Cardiac fibroblast (primary cell): ENCODE measurements around the gene FRK.

Source experiments
- DNase-seq, 2 donors: peaks; one replicate each; pipeline versions ENCODE4 v3.0.0 to v3.0.0-alpha.2; 2010; ENCODE audit warnings: low read depth in 2 of 2
- H3K4me3 ChIP-seq, 2 donors: replicated peaks in 1 of 2; 1 replicate in 1 of 2; 2 replicates in 1 of 2; pipeline ENCODE4 v1.5.1; 2011; ENCODE audit warnings: low read depth in 2 of 2, low read length in 2 of 2, mild to moderate bottlenecking in 2 of 2, moderate library complexity in 1 of 2
- CTCF ChIP-seq: IDR thresholded peaks from one replicate; pipeline ENCODE4 v1.5.1; 2011; ENCODE audit warnings: low read depth, mild to moderate bottlenecking, low read length, inconsistent platforms

FRK gene

GRCh38 chr6:116078522-116078921, 17.8 kb upstream of the FRK start:
- H3K4me3 ChIP-seq = no peak overlapping the region
- TF ChIP-seq CTCF = no peak
- no peak for DNase-seq

- H3K4me3 ChIP-seq = no peak overlapping the region
- DNase-seq = no peak
- no peak for TF ChIP-seq CTCF
Observed at GRCh38 chr6:116074732-116075390, 14.2 kb upstream of the FRK start.

- no peak for TF ChIP-seq CTCF
- no peak overlapping the region for H3K4me3 ChIP-seq
- peak in 1 of 2 donors; percentile 65 for DNase-seq
Observed at GRCh38 chr6:116073765-116074440, 13.2 kb upstream of the FRK start.

GRCh38 chr6:116072368-116072767, 11.7 kb upstream of the FRK start:
- peak in 1 of 2 donors; percentile 4 for DNase-seq
- no peak overlapping the region for H3K4me3 ChIP-seq
- no peak for TF ChIP-seq CTCF

GRCh38 chr6:116070616-116071389, 10.1 kb upstream of the FRK start:
- H3K4me3 ChIP-seq = no peak overlapping the region
- no peak for TF ChIP-seq CTCF
- peak in 1 of 2 donors; percentile 25 for DNase-seq

- H3K4me3 ChIP-seq = no peak overlapping the region
- no peak for DNase-seq
- no peak for TF ChIP-seq CTCF
Observed at GRCh38 chr6:116070101-116070500, 9.4 kb upstream of the FRK start.
